H9 (cell line): ENCODE measurements around the gene CMPK2. TPM values are rescaled to one million over a fixed set of nuclear protein-coding genes. Genes with fewer than 3 reads are reported as not detected.

Source experiments
- DNase-seq: peaks from one replicate; pipeline ENCODE4 v3.0.0-alpha.2; 2017
- H2AFZ ChIP-seq: one replicate; pipeline ENCODE4 v1.6.1; 2013; ENCODE audit warnings: mild to moderate bottlenecking, low read length, control low read depth, moderate library complexity
- H2AK5ac ChIP-seq: 2 replicates; pipeline ENCODE4 v1.6.1; 2013; ENCODE audit warnings: low read length, control low read depth, mixed read lengths; ENCODE audit not compliant: insufficient read length
- H2BK120ac ChIP-seq: one replicate; pipeline ENCODE4 v1.6.1; 2013; ENCODE audit warnings: low read depth, mild to moderate bottlenecking, low read length, control low read depth, inconsistent platforms; ENCODE audit not compliant: poor library complexity, severe bottlenecking
- H2BK12ac ChIP-seq: 2 replicates; pipeline ENCODE4 v1.6.1; 2013; ENCODE audit warnings: low read length, control low read depth, mixed read lengths, low read depth; ENCODE audit not compliant: insufficient read length
- H2BK15ac ChIP-seq: 2 replicates; pipeline ENCODE4 v1.6.1; 2013; ENCODE audit warnings: low read depth, low read length, control low read depth
- H2BK20ac ChIP-seq: one replicate; pipeline ENCODE4 v1.6.1; 2013; ENCODE audit warnings: low read depth, mild to moderate bottlenecking, low read length, control low read depth, inconsistent platforms; ENCODE audit not compliant: poor library complexity, severe bottlenecking
- H2BK5ac ChIP-seq: 2 replicates; pipeline ENCODE4 v1.6.1; 2013; ENCODE audit warnings: low read length, control low read depth, mixed read lengths; ENCODE audit not compliant: insufficient read length
- H3K14ac ChIP-seq: 2 replicates; pipeline ENCODE4 v1.6.1; 2013; ENCODE audit warnings: low read length, control low read depth; ENCODE audit not compliant: insufficient read depth
- H3K18ac ChIP-seq: 2 replicates; pipeline ENCODE4 v1.6.1; 2013; ENCODE audit warnings: low read depth, mild to moderate bottlenecking, mixed read lengths, low read length, control low read depth; ENCODE audit not compliant: insufficient read length
- H3K23ac ChIP-seq: 2 replicates; pipeline ENCODE4 v1.6.1; 2013; ENCODE audit warnings: low read length, control low read depth, mixed read lengths, low read depth; ENCODE audit not compliant: insufficient read length
- H3K23me2 ChIP-seq: 2 replicates; pipeline ENCODE4 v1.6.1; 2013; ENCODE audit warnings: low read depth, mild to moderate bottlenecking, mixed read lengths, low read length, control low read depth; ENCODE audit not compliant: insufficient read length, poor library complexity, severe bottlenecking
- H3K27ac ChIP-seq: 2 replicates; pipeline ENCODE4 v1.5.1; 2013; ENCODE audit warnings: low read length, control low read depth, mixed read lengths, low read depth; ENCODE audit not compliant: insufficient read length
- H3K27me3 ChIP-seq: 2 replicates; pipeline ENCODE4 v1.6.1; 2013; ENCODE audit warnings: low read length, control low read depth, inconsistent platforms; ENCODE audit not compliant: insufficient read depth
- H3K4ac ChIP-seq: 2 replicates; pipeline ENCODE4 v1.6.1; 2013; ENCODE audit warnings: low read depth, mild to moderate bottlenecking, control low read depth, inconsistent platforms, low read length, moderate library complexity
- H3K4me1 ChIP-seq: 2 replicates; pipeline ENCODE4 v1.6.1; 2013; ENCODE audit warnings: low read length, control low read depth, inconsistent platforms; ENCODE audit not compliant: insufficient read depth
- H3K4me2 ChIP-seq: 2 replicates; pipeline ENCODE4 v1.6.1; 2013; ENCODE audit warnings: low read length, control low read depth, mixed read lengths; ENCODE audit not compliant: insufficient read length, insufficient read depth
- H3K56ac ChIP-seq: 2 replicates; pipeline ENCODE4 v1.6.1; 2013; ENCODE audit warnings: low read depth, mild to moderate bottlenecking, mixed read lengths, low read length, control low read depth; ENCODE audit not compliant: insufficient read length
- H3K79me1 ChIP-seq: 2 replicates; pipeline ENCODE4 v1.6.1; 2013; ENCODE audit warnings: low read depth, mild to moderate bottlenecking, moderate library complexity, low read length, control low read depth, inconsistent platforms; ENCODE audit not compliant: insufficient read depth, poor library complexity, severe bottlenecking
- H3K79me2 ChIP-seq: 2 replicates; pipeline ENCODE4 v1.6.1; 2013; ENCODE audit warnings: low read length, control low read depth, inconsistent platforms; ENCODE audit not compliant: insufficient read depth
- H3K9ac ChIP-seq: 2 replicates; pipeline ENCODE4 v1.6.1; 2013; ENCODE audit warnings: low read length, control low read depth, mixed read lengths; ENCODE audit not compliant: insufficient read length; ENCODE audit errors: extremely low read depth
- H3K9me3 ChIP-seq: one replicate; pipeline ENCODE4 v1.6.1; 2013; ENCODE audit warnings: low read depth, low read length, inconsistent platforms; ENCODE audit not compliant: control insufficient read depth
- H3T11ph ChIP-seq: one replicate; pipeline ENCODE4 v1.6.1; 2013; ENCODE audit warnings: mild to moderate bottlenecking, low read length, control low read depth, inconsistent platforms
- H4K20me1 ChIP-seq: one replicate; pipeline ENCODE4 v1.6.1; 2013; ENCODE audit not compliant: control insufficient read depth, insufficient read length, insufficient read depth
- H4K5ac ChIP-seq: 2 replicates; pipeline ENCODE4 v1.6.1; 2013; ENCODE audit warnings: low read depth, mild to moderate bottlenecking, mixed read lengths, low read length, control low read depth; ENCODE audit not compliant: insufficient read length
- H4K8ac ChIP-seq: replicated peaks from 2 replicates; pipeline ENCODE4 v1.6.1; 2013; ENCODE audit warnings: low read length, control low read depth, mixed read lengths, low read depth; ENCODE audit not compliant: insufficient read length
- H4K91ac ChIP-seq: 2 replicates; pipeline ENCODE4 v1.6.1; 2013; ENCODE audit warnings: low read depth, mild to moderate bottlenecking, moderate library complexity, mixed read lengths, low read length, control low read depth; ENCODE audit not compliant: insufficient read length
- H3K27ac Mint-ChIP-seq, 3 experiments: 2 replicates in 2 of 3; 3 replicates in 1 of 3; pipeline ENCODE4 v1.8.0; 2020 to 2021; ENCODE audit warnings: mixed read lengths in 3 of 3, mild to moderate bottlenecking in 1 of 3, moderate library complexity in 1 of 3
- H3K27me3 Mint-ChIP-seq: 2 replicates; pipeline ENCODE4 v1.8.0; 2021; ENCODE audit warnings: low read depth, mild to moderate bottlenecking, moderate library complexity, mixed read lengths
- H3K36me3 Mint-ChIP-seq, 3 experiments: 2 replicates in 2 of 3; 3 replicates in 1 of 3; pipeline ENCODE4 v1.8.0; 2020 to 2021; ENCODE audit warnings: low read depth in 3 of 3, mixed read lengths in 3 of 3; ENCODE audit not compliant: insufficient read depth in 1 of 3
- H3K4me1 Mint-ChIP-seq, 2 experiments: 2 replicates each; pipeline ENCODE4 v1.8.0; 2020; ENCODE audit warnings: mixed read lengths in 2 of 2
- H3K4me3 Mint-ChIP-seq, 2 experiments: 2 replicates in 1 of 2; 3 replicates in 1 of 2; pipeline ENCODE4 v1.8.0; 2020 to 2021; ENCODE audit warnings: mild to moderate bottlenecking in 2 of 2, mixed read lengths in 2 of 2, moderate library complexity in 1 of 2
- H3K9me3 Mint-ChIP-seq, 2 experiments: 2 replicates in 1 of 2; 3 replicates in 1 of 2; pipeline ENCODE4 v1.8.0; 2020; ENCODE audit warnings: mild to moderate bottlenecking in 2 of 2, mixed read lengths in 2 of 2, moderate library complexity in 1 of 2
- CTCF ChIP-seq: fragments of 200-600 bp; sonication (generic); conservative IDR thresholded peaks from 3 replicates; pipeline ENCODE4 v1.8.0; 2021; ENCODE audit warnings: antibody characterized with exemption, mild to moderate bottlenecking
- WGBS: extraction: QIAGEN DNeasy Blood & Tissue Kit; methylation state at CpG from one replicate; pipeline ENCODE4 v1.1.7; 2013; ENCODE audit warnings: missing lambda C conversion rate, low lambda C conversion rate, mixed read lengths; ENCODE audit not compliant: insufficient read length; ENCODE audit errors: extremely low coverage; 5-methylcytosine and 5-hydroxymethylcytosine counted together
- total RNA-seq: library from RNA; stranded (reverse); gene quantifications from 2 replicates; pipeline ENCODE4 v1.2.1, GENCODE V29; 2021

Gene CMPK2
- total RNA-seq, 1 experiment from 2014 or later: 0.90 TPM

GRCh38 chr2:6888724-6889123, 23.0 kb upstream of the CMPK2 start:
- Histone ChIP-seq H3K4me1 (no peaks in the 10 kb centered on the region), H3K9me3 (no peaks in the 10 kb centered on the region), H4K20me1 (no peaks in the 10 kb centered on the region), H3K14ac (no peak overlapping the region), H3K79me2 (no peaks in the 10 kb centered on the region), H4K91ac (no peak overlapping the region), H2BK20ac (no peak overlapping the region), H3K27me3 (no peaks in the 10 kb centered on the region), H3K56ac (no peak overlapping the region), H3K27ac (no peak overlapping the region), H3K4ac (no peak overlapping the region), H2BK120ac (no peak overlapping the region), H3K4me2 (no peak overlapping the region), H3T11ph (no peak overlapping the region), H2AK5ac (no peak overlapping the region), H2AFZ (no peak overlapping the region), H3K23ac (no peak overlapping the region), H3K23me2 (no peaks in the 10 kb centered on the region), H2BK5ac (no peak overlapping the region), H3K9ac (no peak overlapping the region), H2BK12ac (no peak overlapping the region), H3K79me1 (no peaks in the 10 kb centered on the region), H4K5ac (no peak overlapping the region), H3K18ac (no peak overlapping the region), H2BK15ac (no peak overlapping the region), H4K8ac (no peak overlapping the region)
- no peak overlapping the region for H3K4me3 Mint-ChIP-seq
- DNase-seq: no peak
- H3K4me1 Mint-ChIP-seq: no peaks in the 10 kb centered on the region; a peak in 1 of 4 replicates
- TF ChIP-seq CTCF: no peak
- H3K36me3 Mint-ChIP-seq: no peaks in the 10 kb centered on the region
- peaks cover 0 to 3% of the 10 kb centered on the region in 2 experiments; a peak in 1 of 5 replicates for H3K9me3 Mint-ChIP-seq
- no CpG with 5 or more reads among the region's 4 CpGs for WGBS
- peaks cover 2% of the 10 kb centered on the region for H3K27me3 Mint-ChIP-seq
- H3K27ac Mint-ChIP-seq: no peak overlapping the region
